Measurements from ENCODE around the gene TMEM147. TPM values are rescaled to one million over a fixed set of nuclear protein-coding genes. Genes with fewer than 3 reads are reported as not detected.

TMEM147 gene
- total RNA-seq, 4 donors from 2014 or later, result 47.3 to 109 (median 91.6) TPM

DNA sequence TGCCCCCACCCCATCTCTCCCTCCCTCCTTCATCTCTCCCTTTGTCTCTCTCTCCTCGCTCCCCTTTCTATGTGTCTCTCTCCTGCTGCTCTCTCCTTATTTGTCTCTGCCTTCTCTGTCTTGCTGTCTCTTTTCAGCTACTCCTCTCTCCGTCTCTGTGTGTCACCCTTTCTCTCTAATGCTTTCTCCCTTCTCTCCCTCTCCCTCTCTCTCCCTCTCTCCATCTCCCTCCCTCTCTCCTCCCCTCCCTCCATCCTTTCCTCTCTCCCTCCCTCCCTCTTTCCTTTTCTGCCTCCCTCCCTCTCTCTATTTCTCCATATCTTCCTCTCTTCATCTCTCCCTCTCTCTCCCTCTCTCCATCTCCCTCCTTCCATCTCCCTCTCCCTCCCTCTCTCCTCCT is 17.4 kb downstream of the TMEM147 start:
- Histone ChIP-seq H3K36me3 (no peaks in the 10 kb centered on the region), H3K9me3 (no peaks in the 10 kb centered on the region), H3K4me3 (no peak overlapping the region), H3K27me3 (peaks cover 4 to 72% (median 14%) of the 10 kb centered on the region in 4 donors), H3K27ac (replicated peaks in 1 of 4) (no peak overlapping the region), H3K4me1 (peaks cover 7 to 11% (median 10%) of the 10 kb centered on the region in 4 donors)
- no peak for TF ChIP-seq EP300 (IDR thresholded peaks at IDR 0.05)
- TF ChIP-seq, protein P1, sequence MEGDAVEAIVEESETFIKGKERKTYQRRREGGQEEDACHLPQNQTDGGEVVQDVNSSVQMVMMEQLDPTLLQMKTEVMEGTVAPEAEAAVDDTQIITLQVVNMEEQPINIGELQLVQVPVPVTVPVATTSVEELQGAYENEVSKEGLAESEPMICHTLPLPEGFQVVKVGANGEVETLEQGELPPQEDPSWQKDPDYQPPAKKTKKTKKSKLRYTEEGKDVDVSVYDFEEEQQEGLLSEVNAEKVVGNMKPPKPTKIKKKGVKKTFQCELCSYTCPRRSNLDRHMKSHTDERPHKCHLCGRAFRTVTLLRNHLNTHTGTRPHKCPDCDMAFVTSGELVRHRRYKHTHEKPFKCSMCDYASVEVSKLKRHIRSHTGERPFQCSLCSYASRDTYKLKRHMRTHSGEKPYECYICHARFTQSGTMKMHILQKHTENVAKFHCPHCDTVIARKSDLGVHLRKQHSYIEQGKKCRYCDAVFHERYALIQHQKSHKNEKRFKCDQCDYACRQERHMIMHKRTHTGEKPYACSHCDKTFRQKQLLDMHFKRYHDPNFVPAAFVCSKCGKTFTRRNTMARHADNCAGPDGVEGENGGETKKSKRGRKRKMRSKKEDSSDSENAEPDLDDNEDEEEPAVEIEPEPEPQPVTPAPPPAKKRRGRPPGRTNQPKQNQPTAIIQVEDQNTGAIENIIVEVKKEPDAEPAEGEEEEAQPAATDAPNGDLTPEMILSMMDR (IDR thresholded peaks at IDR 0.05), result no peak
- no peak for TF ChIP-seq POLR2AphosphoS5 (IDR thresholded peaks at IDR 0.05)
- TF ChIP-seq POLR2A (IDR thresholded peaks at IDR 0.05; ENCODE audit: low read depth), result no peak
- intact Hi-C loops (cut with DNase I), result no loop called here
- 65% methylated on average over 2 of the region's 2 CpGs for WGBS
- no peak for DNase-seq (ENCODE audit: extremely low spot score)

DNA sequence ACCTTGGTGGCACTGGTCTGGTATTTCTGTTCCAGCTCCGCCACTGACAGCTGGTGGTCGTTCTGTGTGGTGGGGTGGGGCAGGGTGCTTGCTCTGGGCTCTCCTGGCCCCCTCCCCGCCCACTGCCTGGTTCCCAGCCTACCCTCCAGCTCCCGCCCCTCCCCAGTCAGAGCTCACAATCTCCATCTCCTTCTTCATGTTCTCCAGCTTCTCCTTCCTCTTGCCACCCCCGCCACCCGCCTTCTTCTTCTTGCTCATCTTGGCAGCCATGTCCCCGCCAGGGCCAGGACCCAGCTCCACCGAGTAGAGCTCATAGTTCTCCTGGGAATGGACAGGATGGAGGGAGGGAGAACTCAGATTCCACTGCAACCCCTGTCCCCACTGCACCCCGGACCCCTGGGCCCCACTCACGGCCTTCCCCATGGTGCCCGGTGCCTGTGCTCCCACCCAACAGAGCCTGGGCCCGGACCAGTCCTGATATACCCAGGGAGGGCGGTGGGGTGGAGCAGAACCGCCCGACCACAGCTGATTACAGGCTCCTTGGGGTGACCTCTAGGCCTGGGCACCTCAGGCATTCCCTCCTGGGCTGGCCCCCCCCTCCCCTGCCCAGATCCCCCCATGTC is 17.9 kb downstream of the TMEM147 start, which contains the start of gene ATP4A:
ATP4A (minus strand) TSS at position 452 of the 623 bp plus-strand sequence; CDS start at position 423, 29 bp downstream.
- no peaks in the 10 kb centered on the region for H3K36me3 ChIP-seq
- TF ChIP-seq EP300 (IDR thresholded peaks at IDR 0.05), result no peak
- TF ChIP-seq, protein P1 (IDR thresholded peaks at IDR 0.05), result no peak
- TF ChIP-seq POLR2AphosphoS5 (IDR thresholded peaks at IDR 0.05), result no peak
- TF ChIP-seq POLR2A (IDR thresholded peaks at IDR 0.05; ENCODE audit: low read depth), result no peak
- H3K4me1 ChIP-seq, result peaks cover 2 to 5% (median 4%) of the 10 kb centered on the region in 4 donors
- no peaks in the 10 kb centered on the region for H3K9me3 ChIP-seq
- intact Hi-C loops (cut with DNase I), result no loop called here
- no peak for DNase-seq (ENCODE audit: extremely low spot score)
- peaks cover under 1 to 68% (median 10%) of the 10 kb centered on the region in 4 donors for H3K27me3 ChIP-seq
- H3K4me3 ChIP-seq, result no peak within 1 kb of the TSS
- H3K27ac ChIP-seq (replicated peaks in 1 of 4), result no peak within 1 kb of the TSS
- WGBS, result 78% methylated on average over 15 of the region's 15 CpGs

DNA sequence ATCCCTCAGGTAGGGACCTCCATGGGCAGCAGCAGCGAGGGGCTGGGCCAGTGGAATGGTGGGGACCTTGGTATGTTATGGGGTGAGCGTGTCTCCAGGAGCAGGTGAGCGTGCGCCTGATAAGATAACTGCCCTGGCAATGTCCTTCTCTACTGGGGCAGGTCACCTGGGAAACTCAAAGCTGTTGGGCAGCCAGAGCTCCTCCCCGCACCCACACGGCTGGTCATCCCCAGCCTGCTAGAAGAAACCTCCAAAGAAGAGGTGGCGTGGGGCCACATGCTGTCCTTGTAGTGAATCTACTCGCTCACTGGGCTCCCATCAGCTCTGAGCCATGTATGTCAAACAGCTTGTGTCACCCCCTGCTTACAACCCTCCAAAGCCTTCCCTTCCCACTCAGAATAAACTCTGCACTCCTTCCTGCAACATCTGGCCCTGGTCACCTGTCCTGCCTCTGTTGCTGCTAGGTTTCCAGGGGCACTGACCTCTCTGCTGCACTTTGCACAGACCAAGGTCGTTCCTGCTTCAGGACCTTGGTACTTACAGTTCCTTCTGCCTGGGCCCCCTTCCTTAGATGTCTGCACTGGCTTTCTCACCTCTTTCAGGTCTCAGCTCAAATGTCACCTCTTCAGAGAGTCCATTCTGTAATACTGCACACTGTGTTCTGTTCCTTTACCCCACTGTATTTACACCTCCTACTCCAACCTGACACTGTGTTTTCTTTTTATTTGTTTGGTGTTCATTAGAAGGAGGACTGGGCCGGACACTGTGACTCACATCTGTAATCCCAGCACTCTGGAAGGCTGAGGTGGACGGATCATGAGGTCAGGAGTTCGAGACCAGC is 19.8 kb downstream of the TMEM147 start:
- DNase-seq (ENCODE audit: extremely low spot score), result no peak
- Histone ChIP-seq H3K4me3 (no peak overlapping the region), H3K9me3 (no peaks in the 10 kb centered on the region), H3K36me3 (no peaks in the 10 kb centered on the region), H3K27ac (replicated peaks in 1 of 4) (no peak overlapping the region), H3K27me3 (peaks cover 0 to 68% (median 2%) of the 10 kb centered on the region in 4 donors), H3K4me1 (no peaks in the 10 kb centered on the region)
- 82% methylated on average over 8 of the region's 12 CpGs for WGBS
- intact Hi-C loops (cut with DNase I), result no loop called here
- TF ChIP-seq, protein P1 (IDR thresholded peaks at IDR 0.05), result no peak
- TF ChIP-seq EP300 (IDR thresholded peaks at IDR 0.05), result no peak
- no peak for TF ChIP-seq POLR2A (IDR thresholded peaks at IDR 0.05; ENCODE audit: low read depth)
- no peak for TF ChIP-seq POLR2AphosphoS5 (IDR thresholded peaks at IDR 0.05)

DNA sequence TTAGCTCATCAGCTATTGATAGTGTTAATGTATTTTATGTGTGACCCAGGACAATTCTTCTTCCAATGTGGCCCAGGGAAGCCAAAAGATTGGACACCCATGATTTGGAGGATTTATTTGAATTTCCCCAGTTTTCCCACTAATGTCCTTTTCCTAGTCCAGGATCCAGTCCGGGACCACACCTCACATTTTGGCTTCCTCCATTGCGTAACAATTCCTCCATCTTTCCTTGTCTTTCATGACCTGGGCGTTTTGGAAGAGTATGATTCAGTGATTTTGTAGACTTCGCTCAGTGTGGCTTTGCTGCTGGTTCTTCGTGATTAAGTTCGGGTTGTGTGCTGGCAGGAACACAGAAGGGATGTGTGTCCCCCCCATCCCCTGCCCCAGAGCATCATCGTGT is 21.3 kb downstream of the TMEM147 start:
- Histone ChIP-seq H3K4me1 (no peaks in the 10 kb centered on the region), H3K4me3 (no peak overlapping the region), H3K27me3 (peaks cover 0 to 67% (median 2%) of the 10 kb centered on the region in 4 donors), H3K27ac (replicated peaks in 1 of 4) (no peak overlapping the region), H3K9me3 (no peaks in the 10 kb centered on the region), H3K36me3 (no peaks in the 10 kb centered on the region)
- TF ChIP-seq POLR2AphosphoS5 (IDR thresholded peaks at IDR 0.05), result no peak
- TF ChIP-seq EP300 (IDR thresholded peaks at IDR 0.05), result no peak
- TF ChIP-seq, protein P1 (IDR thresholded peaks at IDR 0.05), result no peak
- TF ChIP-seq POLR2A (IDR thresholded peaks at IDR 0.05; ENCODE audit: low read depth), result no peak
- DNase-seq (ENCODE audit: extremely low spot score), result no peak
- intact Hi-C loops (cut with DNase I), result no loop called here
- WGBS, result 89% methylated on average over 7 of the region's 7 CpGs
